Pulmonary artery endothelial cell (primary cell): ENCODE data around the gene ADAMTS2. TPM values are rescaled to one million over a fixed set of nuclear protein-coding genes. Genes with fewer than 3 reads are reported as not detected.

Source experiments
- DNase-seq: peaks from one replicate; pipeline ENCODE4 v3.0.0-alpha.2; 2011; ENCODE audit warnings: low read depth, low spot score
- total RNA-seq: library from RNA; depleted of rRNA; stranded (reverse); fragments of >200 nt; gene quantifications from 2 replicates; pipeline ENCODE4 v1.2.3, GENCODE V29; 2014

The ADAMTS2 gene
- total RNA-seq, 1 donor from 2014 or later = not detected

DNA sequence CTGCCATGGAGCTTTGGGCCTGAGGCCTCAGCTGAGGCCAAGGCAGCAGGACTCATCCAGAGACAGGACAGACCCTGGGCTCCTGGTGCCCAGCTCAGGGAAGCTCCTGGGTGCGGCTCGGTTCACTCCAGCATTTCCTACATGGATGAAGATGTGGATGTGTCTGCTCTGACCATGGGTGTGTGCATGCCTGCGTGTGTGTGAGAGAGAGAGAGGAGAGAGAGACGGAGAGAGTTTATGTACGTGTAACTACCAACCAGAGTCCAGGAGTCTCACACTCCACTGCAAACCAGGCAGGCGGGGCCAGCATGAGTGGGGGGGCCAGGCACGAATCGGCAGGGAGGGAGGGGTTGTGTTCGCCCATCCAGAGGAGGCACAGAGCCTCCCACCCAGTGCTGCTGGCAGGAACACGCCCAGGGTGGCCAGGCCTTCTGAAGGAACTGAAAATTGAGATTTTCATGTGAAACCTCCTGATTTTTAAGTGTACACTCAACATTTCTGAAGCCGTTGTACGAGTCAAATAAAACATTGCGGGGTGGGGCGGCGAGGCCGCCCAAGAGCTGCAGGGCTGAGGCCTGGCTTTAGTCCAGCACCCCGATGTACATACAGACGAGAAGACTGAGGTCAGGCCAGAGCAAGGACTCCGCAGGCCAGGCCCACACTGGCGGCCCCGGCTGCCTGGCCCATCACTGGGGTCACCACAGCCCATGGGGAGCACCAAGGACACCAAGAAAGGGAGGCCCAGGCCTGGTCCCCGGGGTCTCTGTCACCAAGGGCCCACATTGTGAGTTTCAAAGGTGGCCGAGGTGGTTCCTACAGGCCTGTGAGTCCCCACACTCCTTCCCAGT, 88.7 kb downstream of the ADAMTS2 start:
- no peak for DNase-seq

DNA sequence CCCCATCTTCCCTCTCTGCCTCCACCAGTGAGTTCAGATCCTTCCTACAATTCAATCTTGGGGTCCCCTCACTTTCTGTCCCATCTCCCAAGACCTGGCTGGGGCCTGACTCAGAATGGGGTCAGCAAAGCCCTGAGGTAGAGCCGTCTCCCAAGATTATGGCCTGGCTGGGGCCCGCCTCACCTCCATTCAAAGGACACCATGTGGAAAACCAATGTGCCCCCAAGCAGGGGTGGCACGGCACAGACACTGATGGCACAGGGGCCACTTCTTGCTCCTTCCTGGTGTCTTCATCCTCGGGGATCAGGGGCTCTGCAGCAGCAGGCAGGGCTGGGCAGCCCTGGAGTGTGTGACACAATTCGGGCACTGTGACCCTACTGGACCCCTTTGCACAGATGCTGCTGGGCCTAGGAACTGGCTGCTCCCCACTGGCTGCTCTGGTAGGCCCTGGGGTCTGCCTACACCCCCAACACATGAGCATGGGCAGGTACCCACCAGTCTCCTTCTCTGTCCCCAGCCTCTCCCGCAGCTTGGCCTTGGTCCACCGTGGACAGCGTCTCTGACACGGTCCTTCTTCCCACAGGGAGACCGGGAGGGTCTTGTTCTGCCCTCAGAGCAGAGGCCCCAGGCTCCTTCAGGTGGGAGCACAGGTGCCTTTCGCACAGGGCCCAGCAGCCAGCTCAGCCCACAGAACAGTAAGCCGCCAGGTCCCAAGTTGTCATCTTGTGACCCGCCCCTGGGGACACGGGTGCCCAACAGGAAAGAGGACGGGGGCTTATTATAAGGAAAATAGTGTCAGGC, 89.5 kb downstream of the ADAMTS2 start:
- DNase-seq = no peak

DNA sequence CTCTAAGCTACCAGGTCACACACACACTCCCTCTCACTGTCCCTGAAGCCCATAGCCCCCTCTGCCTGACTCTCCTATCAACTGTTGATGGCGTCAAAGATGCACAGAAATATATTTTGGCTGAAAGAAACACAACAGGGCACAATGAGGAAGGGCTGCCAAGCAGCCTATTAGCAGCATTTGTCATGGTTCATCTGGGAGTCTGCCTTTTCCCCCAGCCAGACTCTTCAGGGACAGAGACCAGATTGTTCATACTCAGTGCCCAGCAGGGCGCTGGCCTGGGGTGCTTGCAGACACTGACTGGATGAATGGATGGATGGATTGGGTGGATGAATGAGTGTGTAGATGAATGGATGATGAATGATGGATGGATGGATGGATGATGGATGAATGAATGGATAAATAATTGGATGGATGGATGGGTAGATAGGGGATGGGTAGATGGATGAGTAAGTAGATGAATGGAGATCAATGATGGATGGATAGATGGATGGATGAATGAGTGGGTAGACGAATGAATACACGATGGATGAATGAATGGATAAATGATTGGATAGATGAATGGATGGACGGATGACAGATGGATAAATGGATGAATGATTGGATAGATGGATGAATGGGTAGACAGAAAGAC, 90.5 kb downstream of the ADAMTS2 start:
- no peak for DNase-seq

DNA sequence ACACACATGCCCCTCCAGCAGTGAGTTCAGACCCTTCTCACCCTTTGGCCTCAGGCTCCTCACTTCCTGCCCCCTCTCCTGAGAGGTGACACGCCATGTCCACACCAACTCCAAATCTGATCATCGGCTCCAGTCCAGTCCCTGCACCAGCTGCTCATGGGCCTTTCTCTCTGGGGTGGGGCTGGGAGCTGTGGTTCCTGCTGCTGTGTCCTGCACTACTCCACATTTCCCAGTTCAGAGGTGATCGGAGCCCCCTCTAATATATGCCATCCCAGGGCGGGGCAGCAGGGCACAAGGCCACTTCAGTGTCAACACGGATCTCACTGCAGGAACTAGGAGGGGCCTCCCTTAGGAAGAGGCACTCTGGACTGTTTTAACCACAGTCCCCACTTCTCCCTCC, 91.5 kb downstream of the ADAMTS2 start:
- no peak for DNase-seq

DNA sequence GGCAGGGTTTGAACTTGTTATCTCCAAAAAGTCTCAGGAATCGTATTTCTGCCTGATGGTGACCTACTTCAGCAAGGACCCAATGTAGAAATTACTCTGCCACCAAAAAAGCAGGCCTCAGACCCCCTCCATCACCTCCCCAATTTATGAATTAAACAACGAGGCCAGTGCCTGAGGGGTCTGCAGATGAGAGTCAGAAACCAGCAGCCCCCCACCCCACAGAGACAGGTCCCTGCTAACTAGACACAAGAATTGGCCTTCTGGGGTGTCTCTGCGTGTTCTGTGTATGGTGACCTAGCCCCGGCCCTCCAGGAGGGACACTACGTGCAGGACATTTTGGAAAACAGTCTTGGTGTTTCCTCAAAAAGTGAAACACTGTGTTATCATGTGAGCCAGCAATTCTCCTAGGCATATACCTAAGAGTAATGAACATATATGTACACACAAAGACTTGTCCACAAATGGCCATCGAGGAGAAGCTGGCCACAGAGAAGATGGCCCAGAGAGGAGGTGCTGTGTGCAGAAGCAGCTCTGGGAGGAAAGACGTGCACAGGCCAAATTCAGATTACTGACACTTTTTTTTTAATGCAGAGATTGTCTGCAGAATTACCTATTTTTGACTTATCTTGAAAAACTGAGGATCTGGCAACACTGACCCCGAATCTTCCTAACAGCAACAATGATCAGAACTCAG, 93.8 kb downstream of the ADAMTS2 start:
- DNase-seq = no peak

DNA sequence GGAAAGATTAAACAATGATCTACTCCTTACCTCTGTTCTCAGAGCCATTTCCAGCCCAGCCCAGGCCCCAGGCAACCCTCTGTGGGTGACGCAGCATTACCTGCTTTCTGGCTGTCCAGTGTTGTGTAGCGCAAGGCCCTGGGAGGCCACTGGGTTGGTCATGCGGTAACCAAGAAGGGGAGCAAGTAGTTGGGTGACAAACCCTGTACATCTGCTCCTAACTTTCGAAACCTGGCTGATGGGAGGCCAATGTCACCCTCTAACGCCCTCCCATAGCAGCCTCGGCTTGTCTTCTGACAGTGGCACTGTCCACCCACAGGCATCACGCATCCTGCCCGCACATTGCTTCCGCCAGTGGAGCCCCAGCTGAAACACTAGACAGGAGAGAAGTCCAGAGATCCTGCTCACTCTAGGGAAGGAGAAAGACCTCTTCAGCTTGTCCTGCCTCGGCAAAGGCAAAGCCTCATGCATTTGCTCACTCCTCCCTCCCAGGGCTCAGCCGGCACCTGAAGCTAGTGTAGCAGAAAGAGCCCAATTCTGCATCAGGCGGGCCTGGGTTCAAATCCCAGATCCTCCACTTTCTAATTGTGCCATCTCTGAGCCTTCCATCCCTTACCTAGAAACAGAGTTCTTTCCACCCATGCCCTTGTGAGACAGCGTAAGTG, 94.6 kb downstream of the ADAMTS2 start:
- no peak for DNase-seq

DNA sequence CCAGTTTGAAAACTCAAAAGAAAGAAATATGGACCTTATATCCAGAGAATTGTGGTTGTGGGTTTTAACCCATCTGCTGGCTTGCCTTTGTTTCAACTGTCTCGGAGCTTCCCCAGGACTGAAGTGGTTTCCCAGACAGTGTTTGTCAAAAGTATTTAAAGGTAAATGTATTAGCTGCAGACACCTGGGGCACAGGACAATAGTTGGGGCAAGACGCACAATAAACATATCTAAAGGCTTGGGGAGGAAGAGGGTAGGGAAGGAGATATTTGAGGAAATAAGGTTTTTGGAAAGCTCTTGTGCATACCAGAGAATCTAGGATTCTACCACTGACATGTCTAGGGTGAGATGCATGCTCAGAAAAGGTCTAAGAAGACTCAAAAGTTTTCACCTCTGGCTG, 99.0 kb downstream of the ADAMTS2 start:
- DNase-seq = no peak

DNA sequence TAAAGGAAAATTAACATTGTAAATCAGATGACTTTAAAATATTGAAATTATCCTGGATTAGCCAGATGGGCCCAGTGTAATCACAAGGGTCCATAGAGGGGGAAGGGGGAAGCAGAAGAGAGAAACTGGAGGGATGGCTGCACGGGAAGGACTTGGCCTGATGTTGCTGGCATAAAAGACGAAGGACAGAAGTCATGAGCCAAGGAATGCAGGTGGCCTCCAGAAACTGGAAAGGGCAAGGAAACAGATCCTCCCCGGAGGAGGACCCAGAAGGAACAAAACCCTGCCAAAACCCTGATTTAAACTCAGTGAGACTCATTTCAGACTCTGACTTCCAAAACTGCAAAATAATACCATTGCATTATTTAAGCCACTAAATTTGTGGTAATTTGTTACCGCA, 100.2 kb downstream of the ADAMTS2 start:
- DNase-seq = no peak

DNA sequence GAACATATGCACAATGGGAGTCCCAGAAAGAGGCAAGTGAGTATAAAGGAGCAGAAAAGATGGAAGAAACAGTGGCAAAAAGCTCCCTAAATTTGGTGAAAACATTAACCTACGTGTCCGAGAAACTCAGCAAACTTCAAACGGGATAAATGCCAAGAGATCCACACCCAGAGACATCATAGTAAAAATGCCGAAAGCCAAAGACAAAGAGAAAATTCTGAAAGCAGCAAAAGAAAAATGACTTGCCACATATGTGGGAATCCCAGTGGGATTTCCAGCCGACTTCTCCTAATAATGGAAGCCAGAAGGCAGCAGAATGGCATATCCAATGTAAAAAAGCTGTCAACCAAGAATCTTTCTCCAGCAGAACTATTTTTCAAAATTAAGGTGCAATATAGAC, 101.2 kb downstream of the ADAMTS2 start:
- DNase-seq = no peak

DNA sequence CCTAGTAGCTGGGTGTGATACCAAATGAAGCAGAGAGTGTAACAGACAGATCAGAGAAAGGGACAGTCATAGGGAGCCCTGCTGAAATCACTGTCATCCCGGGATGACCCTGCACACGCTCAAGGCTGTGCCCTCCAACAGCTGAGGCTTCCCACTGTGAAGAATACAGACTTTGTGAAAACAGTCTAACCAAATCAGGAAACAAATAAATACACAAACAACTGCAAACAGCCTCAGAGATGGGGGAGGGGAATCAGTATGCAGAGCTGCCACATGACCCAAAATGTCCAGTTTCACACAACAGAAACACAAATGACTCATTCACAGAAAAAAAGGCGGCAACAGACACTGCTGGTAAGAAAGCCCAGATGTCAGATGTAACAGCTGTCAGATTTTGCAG, 101.9 kb downstream of the ADAMTS2 start:
- DNase-seq = no peak

DNA sequence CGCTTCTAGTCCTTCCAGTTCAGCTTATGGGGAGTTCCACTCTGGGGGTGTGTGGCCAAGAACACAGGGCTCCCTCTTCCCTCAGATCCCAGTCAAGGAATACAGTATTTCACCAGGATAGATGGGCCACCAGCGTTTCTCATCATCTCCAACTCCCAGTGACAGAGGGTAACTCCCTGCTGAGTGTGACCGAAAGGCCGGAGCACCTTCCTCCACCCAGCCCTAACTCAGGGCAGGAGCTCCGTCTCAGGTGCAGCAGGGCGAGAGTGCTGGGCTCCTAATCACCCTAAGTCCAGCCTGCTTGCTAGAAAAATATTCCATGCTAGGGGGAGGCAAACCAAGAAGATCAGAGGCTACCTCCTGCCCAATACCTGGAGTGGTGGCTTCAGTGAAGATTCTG, 102.6 kb downstream of the ADAMTS2 start:
- no peak for DNase-seq

DNA sequence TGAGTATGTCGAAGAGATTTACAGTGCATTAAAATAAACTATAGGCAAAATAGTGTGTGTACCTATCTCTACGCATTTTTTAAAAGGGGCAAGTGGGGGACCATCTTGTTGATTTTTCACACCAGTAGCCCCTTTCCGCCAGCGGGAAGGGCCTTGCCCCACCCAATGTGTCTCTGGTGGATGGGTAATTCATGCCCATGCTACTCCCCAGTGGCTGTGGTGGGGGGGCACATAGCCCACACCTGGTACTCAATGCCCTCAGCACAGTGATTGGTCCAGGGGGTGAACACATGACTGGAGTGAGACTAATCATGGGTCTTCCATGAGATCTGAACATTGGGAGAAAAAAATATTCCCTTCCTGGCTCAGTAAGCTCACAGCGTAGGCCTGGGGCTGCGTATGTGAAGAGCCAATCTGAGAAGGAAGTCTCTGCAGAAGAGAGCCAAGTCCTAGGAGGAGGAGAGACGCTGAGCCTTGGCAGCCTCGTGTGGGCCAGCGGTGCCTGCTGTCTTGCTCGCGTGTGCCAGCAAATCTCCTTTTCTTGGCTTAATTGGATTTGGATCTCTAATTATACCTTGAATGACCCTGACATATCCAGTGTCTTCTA, 103.4 kb downstream of the ADAMTS2 start:
- DNase-seq = no peak

DNA sequence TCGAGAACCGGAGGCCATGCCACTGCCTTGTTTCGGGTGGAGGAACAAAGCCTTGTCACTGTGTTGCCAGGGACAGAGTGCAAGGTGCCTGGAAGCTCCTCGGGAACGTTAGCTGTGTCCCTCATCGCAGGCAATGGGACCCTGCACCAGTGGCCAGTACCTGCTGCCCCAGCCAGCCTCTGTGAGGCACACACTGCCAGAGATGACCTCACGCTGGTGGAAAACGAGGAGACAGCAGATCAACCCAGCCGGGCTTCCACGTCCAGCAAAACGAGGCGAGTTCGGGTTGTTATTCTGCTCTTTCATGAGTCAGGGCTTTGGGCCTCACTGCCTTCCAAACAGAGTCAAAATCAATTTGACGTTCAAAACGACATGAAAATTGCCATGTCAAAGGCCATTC, 104.1 kb downstream of the ADAMTS2 start:
- no peak for DNase-seq

DNA sequence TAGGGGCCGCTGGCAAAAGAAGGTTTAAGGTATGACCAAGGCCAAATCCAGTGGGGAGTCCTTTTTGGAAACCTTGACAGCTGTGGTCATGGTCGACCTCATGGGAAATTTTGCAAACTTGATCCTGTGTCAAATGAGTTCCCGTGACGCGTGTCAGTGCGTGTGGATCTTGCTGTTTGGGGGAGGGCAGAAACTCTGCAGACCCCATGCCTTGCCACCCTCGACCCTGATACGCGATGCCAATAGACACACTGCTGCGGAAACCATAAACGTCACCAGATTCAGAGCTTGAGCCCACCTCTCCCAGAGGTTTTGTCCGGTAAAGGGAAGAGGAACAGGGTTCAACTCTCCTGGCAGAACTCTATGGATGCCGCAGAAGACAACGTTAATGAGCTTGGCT, 104.7 kb downstream of the ADAMTS2 start:
- no peak for DNase-seq

DNA sequence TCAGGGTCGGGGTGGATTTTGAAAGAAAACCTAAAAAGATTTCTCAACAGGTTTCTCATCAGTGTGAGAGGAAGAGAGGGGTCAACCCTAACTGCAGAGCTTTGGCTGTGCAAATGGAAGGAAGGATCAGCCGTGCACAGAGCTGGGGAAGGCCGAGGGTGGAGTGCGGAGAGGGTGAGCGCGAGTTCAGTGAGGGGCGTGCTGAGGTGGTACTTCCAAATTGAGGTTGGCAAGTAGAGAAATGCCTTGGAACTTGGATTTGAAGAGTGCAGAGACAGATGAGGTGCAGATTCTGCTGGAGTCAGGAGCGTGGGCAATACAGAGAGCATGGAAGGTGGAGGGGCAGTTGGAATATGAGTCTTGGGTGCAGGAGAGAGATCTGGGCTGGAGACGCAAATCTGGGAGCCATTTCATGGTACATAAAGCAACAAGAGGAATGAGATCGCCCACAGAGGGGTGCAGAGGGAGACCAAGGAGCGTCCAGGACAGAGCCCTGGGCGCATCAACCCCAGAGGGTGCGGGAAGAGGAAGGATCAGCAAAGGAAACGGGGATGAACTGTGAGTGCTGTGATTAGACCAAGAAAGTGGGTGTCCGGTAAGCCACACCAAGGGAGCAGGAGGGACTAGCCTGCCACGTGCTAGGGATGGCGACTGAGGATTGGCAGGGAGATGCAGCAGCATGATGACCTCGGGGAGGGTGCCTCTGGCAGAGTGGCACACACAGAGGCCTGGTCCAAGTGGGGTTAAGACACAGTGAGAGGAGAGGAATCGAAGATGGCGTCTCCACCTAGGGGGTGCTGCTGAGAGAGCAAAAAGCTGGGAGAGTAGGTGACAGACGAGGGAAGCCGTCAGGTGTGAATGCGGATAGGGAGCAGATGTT, 105.8 kb downstream of the ADAMTS2 start:
- DNase-seq = no peak

DNA sequence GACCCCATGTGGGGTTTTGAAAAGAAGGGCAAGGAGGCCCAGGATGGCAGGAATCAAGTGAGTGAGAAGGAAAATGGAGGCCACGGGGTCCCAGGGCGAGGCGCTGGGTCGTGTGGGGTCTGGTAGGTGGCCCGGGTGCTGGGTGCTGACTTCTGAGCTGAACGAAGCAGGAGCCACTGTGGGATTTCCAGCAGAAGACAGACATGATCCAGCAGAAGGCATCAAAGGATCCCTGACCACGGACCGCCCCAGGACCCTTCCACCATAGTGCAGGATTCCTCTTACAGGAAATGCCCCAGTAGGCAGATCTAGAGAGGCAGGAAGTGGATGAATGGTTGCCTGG, 106.7 kb downstream of the ADAMTS2 start:
- DNase-seq = no peak

DNA sequence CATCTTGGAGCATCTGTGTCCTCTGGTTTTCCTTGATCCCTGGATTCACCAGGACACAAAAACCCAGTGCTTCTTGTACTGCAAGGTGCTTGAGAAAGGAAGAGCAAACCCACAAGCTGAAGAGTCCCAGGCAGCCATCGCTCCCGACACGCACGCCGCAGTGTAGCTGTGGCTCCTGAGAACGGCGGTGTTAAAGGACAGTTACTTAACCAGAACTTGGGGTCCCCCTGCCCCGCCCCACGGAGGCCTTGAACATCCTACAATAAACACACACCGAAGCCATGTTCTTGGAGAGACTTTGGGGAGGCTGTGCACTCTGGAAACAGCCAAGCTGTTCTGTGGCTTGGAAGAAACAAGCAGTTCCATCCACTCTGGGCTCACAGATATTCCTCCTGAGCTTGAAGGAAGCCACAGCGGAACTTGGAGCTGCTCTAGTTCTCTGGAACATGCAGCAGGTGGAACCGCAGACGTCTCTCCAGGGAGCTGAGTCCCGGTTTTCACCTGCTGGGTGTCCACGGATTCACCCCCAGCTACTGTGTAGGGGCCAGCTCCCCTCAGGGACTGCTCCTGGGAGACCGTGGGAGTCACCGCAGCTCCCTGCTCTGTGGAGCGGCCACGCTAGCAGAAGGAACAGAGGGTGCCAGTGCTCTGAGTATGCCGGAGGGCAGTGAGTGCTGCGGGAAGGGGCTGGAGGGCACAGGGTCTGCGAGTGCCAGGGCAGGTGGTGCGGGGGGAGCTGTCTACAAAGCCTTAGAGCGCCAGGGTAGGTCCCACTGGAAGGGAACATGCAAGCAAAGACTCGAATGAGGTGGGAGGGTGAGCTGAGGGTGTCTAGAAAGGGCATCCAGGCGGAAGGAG, 107.3 kb downstream of the ADAMTS2 start:
- no peak for DNase-seq

DNA sequence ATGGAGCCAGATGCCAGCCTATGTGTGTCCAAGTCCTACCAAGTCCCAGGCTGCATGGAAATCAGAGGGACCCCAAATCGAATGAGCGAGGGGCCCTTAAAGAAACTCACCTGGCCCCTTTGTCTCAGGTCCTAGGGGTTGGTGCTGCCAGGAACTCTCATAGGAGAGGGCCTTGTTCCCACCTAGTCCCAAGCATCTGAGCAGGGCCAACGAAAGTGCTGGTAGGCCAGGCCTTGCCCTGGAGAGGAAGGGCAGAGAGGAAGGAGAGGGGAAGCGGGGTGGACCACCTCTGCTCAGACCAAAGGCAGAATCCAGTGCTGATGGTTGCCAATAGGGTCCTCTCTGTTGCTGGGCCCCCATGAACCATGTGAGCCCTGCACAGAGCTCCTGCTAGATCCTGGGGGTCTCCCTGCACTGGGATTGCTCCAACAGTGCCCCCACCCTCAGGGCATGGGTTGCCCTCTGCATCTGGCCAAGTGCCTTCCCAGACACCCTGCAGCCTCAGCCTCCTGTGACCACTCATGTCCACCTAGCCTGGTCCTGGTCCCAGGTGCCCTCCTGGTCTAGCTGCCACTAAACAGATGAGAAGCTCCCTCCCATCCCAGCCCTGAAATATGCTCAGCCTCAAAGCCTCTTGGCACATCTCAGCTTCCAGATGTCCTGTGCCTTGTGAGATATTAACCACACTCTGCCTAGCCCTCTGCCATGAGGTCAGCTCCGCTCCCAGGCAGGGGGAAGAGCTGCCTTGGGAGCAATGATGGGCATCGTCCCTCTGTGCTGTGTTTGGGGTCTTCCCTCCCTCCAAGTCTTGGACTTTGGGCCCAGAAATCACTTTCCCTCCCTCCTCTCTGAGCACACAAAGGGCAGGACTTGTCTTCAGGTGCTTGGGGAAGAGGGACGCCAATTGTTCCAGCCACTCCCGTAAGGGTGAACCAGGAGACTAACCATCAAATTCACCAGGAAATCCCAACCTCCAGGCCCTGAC, 109.6 kb downstream of the ADAMTS2 start:
- no peak for DNase-seq
